ENCODE data around the gene ABCF2. TPM values are rescaled to one million over a fixed set of nuclear protein-coding genes. Genes with fewer than 3 reads are reported as not detected.
A peak's percentile ranks its signal among the peaks of the same experiment; 100 is the strongest.

Gene ABCF2
- polyA plus RNA-seq, 3 donors from 2014 or later, result 24.2 to 35.4 (median 31.7) TPM

DNA sequence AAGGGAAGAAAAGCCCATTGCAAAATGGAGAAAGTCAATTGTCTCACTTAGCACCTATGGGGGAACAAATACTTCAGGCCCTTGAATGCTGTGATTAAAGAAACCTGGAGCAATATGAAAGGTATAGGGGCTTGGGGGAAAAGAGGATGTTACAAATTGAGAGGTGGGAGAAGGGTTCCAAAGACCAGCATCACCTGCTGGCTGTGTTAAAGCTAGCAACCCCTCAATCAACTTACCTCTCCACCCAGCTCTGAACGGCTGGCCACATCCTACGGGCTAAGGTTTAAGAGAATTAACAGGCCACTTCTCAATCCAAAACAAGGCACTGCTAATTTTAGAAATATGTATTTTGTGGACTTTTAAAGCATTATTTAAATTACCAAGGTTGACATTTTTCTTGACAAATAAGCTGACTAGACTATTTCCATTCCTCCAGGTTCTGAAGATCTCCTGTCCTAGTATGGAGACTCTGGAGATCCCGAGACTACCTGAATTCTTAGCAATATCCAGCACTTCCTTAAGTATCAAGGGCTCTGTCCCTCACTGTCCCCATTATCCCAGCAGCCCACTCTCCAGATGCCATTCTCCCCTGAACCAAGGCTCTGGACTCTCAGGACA lies 15.7 kb downstream of the ABCF2 start:
- Mint-ChIP-seq H3K4me1 (peaks cover 21 to 24% of the 10 kb centered on the region in 2 donors), H3K36me3 (peaks cover 19 to 28% (median 20%) of the 10 kb centered on the region in 3 donors), H3K9me3 (no peaks in the 10 kb centered on the region), H3K27ac (peak overlapping the region in 1 of 6 donors; percentile 19), H3K27me3 (ENCODE audit: low read depth in 3 of 3) (peaks cover 0 to 3% (median 0%) of the 10 kb centered on the region in 3 donors), H3K4me3 (no peak overlapping the region)
- no peak for DNase-seq

DNA sequence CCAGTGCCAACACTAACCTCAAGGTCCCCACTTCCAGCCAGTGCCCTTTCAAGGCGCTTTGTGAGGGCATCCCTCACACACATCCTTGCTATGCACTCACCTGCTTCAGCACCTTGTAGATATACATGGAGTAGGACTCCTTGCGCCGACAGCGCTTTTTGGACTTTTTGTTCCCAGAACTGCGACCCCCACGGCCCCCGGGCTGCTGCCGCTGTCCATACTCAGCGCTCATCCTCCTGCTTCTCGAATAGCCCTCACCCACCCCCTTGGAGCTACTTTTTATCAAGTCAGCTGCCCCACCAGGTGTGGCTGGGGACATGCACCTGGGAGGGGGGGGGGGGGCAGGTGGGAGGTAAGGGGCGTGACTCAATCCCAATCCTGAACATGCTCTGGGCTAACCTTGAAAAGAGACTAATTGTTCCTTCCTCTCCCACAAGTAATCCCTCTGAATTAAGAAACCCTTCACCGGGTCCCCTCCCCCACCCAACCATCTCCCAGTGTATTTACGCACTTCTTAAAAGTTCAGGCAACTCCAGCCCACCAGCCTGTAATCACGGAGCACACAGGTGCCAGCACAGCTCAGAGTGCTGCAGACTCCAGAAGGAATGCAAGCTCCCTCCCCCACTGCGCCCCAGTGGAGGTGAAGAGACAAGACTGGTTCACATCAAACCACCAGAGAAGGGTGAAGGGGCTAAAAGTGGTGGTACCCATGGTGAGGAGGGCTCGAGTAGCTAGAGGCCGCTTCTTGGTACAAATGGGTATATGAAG lies 16.7 kb downstream of the ABCF2 start, which contains the start of gene H2BK1:
Gene H2BK1, minus strand, starts transcription at position 402 of the 768 bp plus-strand sequence. Its CDS starts 170 bp downstream, at position 232.
- no peak within 1 kb of the TSS for H3K4me3 Mint-ChIP-seq
- peaks cover 11 to 19% (median 14%) of the 10 kb centered on the region in 3 donors for H3K36me3 Mint-ChIP-seq
- H3K27ac Mint-ChIP-seq, result peak within 1 kb of the TSS in 1 of 6 donors; percentile 50
- H3K9me3 Mint-ChIP-seq, result no peaks in the 10 kb centered on the region
- no peak for DNase-seq
- peaks cover 23 to 29% of the 10 kb centered on the region in 2 donors for H3K4me1 Mint-ChIP-seq
- peaks cover 0 to 3% (median 0%) of the 10 kb centered on the region in 3 donors for H3K27me3 Mint-ChIP-seq (ENCODE audit: low read depth in 3 of 3)

DNA sequence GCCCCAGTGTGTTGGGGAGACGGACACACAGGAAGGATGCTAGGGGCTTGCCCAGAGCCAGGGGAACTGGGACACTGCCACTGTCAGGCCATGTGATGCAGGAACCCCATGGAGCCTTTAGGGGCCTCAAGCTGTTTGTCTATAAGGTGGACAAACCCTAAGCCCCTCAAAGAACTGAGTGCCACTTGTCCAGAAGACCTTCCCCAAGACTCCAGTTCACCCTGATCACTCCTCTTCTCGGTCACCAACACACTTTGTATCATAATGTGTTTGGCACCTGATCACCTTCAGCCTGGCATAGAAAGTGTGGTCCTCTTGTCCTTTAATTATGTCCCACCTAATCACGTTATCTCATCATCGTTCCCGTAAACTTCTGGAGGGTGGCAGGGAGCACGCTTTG lies 17.4 kb downstream of the ABCF2 start:
- Mint-ChIP-seq H3K4me1 (peaks cover 23 to 29% of the 10 kb centered on the region in 2 donors), H3K27me3 (ENCODE audit: low read depth in 3 of 3) (peaks cover 0 to 2% (median 0%) of the 10 kb centered on the region in 3 donors), H3K4me3 (no peak overlapping the region), H3K27ac (no peak overlapping the region), H3K9me3 (no peaks in the 10 kb centered on the region), H3K36me3 (peaks cover 7 to 12% (median 10%) of the 10 kb centered on the region in 3 donors)
- DNase-seq, result no peak

DNA sequence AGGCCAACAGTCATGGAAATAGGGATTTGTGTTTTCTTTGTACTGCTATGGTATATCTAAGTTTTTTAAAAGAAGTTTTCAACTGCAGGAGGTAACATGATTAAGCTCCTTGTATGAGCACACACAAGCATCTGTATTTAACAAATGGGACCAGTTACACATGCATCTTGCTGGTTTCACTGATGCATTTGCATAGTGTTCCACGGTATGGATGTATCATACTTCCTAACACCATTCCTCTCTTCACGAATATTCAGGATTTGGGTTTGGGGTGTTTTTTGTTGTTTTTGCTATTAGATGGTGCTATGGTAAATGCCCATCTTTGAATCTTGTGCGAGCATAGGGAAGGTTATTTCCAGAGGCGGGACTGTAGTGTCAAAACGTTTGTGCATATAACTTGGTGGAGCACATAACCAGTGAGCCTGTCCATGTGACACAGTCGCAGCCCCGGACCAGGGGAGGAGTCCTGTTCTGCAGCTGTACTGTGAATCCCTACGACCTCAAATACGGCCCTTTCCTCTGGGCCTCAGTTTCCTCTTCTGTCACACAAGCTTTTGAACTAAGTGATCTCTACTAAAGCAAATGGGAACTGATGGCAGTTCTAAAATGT lies 18.6 kb downstream of the ABCF2 start:
- no peak for DNase-seq
- Mint-ChIP-seq H3K4me3 (no peak overlapping the region), H3K27me3 (ENCODE audit: low read depth in 3 of 3) (peaks cover 0 to 5% (median 2%) of the 10 kb centered on the region in 3 donors), H3K9me3 (no peaks in the 10 kb centered on the region), H3K36me3 (peaks cover 3 to 6% (median 5%) of the 10 kb centered on the region in 3 donors), H3K4me1 (peaks cover 23 to 29% of the 10 kb centered on the region in 2 donors), H3K27ac (peak overlapping the region in 1 of 6 donors; percentile 41)

DNA sequence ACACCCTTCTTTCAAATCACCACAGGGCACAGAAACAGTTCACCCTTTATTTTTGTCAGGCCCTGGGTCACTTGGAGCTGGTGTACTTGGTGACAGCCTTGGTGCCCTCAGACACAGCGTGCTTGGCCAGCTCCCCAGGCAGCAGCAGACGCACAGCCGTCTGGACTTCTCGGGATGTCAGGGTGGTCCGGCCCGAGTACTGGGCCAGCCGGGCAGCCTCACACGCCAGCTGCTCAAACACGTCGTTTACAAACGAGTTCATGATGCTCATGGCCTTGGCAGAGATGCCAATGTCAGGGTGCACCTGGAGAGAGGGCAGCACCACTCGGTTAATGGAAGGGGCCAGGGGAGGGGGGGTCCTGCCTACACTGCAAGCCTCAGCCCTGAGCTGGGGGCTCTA lies 19.2 kb downstream of the ABCF2 start:
- peak overlapping the region in 4 of 6 donors; percentile 27 to 78 (median 67) for H3K27ac Mint-ChIP-seq
- H3K4me1 Mint-ChIP-seq, result peaks cover 23 to 29% of the 10 kb centered on the region in 2 donors

DNA sequence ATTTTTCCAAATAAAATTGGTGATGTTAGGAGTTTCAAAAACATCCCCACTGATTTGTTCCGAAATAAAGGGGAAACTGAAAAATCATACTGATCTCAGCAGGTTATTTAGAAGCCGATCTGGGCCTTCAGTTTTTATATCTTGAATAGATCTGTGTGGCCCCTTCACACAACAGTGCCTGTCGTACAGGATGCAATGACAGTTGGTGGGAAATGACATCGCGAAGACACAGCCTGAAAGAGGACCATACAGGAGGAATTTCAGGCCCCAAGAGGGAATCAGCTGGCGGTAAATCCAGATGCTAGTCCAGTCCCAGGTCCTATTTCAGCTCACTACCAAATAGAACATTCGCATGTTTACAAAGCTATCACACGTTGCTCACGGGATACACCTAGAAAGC lies 19.7 kb downstream of the ABCF2 start:
- Mint-ChIP-seq H3K27ac (peak overlapping the region in 4 of 6 donors; percentile 27 to 78 (median 67)), H3K27me3 (ENCODE audit: low read depth in 3 of 3) (peaks cover 0 to 4% (median 3%) of the 10 kb centered on the region in 3 donors), H3K36me3 (peaks cover 0 to 3% (median 0%) of the 10 kb centered on the region in 3 donors), H3K4me3 (peak overlapping the region; percentile 8 to 70 (median 56)), H3K4me1 (peaks cover 23 to 29% of the 10 kb centered on the region in 2 donors), H3K9me3 (no peaks in the 10 kb centered on the region)
- peak in 2 of 3 donors; percentile 18 to 19 for DNase-seq

More for the DNA sequence above, 19.2 kb downstream of the ABCF2 start:
- no peak for DNase-seq
- Mint-ChIP-seq H3K4me3 (peak overlapping the region in 2 of 5 donors; percentile 8 to 25), H3K36me3 (peaks cover 0 to 3% (median 0%) of the 10 kb centered on the region in 3 donors), H3K27me3 (ENCODE audit: low read depth in 3 of 3) (peaks cover 0 to 5% (median 2%) of the 10 kb centered on the region in 3 donors), H3K9me3 (no peaks in the 10 kb centered on the region)

DNA sequence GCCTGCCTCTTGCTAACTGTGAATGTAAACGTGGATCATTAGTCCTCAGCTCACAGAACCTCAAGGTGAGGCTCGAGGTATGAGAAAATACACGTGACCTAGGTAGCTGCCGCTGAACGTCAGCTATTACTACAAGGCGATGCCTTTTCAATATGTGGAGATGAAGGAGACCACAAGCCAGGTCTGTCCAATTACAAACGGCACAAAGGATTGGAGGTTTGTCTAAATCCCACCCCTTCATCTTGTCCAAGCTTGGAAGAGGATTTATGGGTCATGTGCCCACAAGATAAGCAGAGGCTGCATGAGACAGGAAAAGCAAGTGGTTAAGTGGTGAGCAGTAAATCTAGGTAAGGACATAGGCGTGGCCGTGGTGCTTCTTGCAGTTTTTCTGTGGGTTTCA lies 20.1 kb downstream of the ABCF2 start:
- peak; percentile 10 to 28 (median 22) for DNase-seq
- H3K4me3 Mint-ChIP-seq, result peak overlapping the region; percentile 8 to 70 (median 56)
- H3K4me1 Mint-ChIP-seq, result peaks cover 23 to 29% of the 10 kb centered on the region in 2 donors
- H3K27ac Mint-ChIP-seq, result peak overlapping the region in 5 of 6 donors; percentile 59 to 78 (median 69)
- no peaks in the 10 kb centered on the region for H3K9me3 Mint-ChIP-seq
- H3K36me3 Mint-ChIP-seq, result peaks cover 0 to 1% (median 0%) of the 10 kb centered on the region in 3 donors
- peaks cover 0 to 4% (median 3%) of the 10 kb centered on the region in 3 donors for H3K27me3 Mint-ChIP-seq (ENCODE audit: low read depth in 3 of 3)

DNA sequence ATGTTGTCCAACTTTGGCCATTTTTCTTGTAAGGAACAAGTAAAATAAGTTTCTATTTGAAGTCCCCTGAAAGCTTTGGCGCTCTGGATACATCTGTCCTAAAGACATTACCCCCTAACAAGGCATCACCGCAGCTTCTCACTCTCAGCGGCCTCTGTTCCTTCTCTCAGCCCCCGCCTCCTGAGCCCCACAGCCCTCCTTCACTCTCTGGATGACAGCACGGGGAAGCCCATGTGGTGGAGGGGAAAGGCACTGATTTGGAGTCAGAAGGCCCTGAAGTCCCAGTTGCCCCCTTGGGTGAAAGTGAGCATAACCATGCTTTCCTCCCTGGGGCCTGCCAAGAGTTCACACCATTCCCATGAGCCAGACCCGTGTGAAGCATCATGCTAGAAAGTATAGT lies 21.3 kb downstream of the ABCF2 start:
- Mint-ChIP-seq H3K4me3 (peak overlapping the region in 3 of 5 donors; percentile 8 to 18 (median 10)), H3K27me3 (ENCODE audit: low read depth in 3 of 3) (peaks cover 0 to 5% (median 4%) of the 10 kb centered on the region in 3 donors), H3K27ac (peak overlapping the region in 1 of 6 donors; percentile 80), H3K4me1 (peaks cover 23 to 29% of the 10 kb centered on the region in 2 donors), H3K9me3 (no peaks in the 10 kb centered on the region), H3K36me3 (no peaks in the 10 kb centered on the region)
- no peak for DNase-seq

DNA sequence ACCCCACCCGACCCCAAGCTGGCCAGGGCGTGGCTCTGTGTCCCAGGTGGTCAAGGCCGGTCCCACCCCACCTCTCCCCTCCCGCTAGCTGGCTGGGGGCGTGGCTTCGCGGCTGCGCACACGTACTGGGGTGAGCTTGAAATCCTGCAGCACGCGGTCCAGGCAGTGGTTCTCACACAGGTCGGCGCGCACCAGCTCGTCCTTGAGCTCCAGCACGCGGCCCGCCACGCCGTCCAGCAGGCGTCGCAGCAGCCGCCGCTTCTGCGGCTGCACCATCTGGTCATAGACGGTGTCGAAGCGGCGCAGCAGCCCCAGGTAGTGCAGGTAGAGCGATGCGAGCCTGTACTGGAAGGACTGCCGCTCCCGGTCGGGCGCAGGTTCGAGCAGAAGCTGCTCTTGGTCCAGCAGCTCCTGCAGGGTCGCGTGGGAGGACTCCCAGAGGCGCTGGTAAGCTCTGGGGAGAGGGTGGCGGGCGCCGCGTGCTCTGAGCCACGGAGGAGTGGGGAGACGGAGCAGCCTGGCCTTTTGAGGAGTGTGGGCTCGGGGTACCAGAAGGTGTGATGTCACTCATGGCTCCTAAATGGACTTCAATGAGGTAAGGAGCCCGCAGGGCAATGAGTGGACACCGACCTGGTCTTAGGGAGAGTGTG lies 22.5 kb downstream of the ABCF2 start:
- peak overlapping the region in 1 of 6 donors; percentile 31 for H3K27ac Mint-ChIP-seq
- no peaks in the 10 kb centered on the region for H3K9me3 Mint-ChIP-seq
- H3K4me3 Mint-ChIP-seq, result no peak overlapping the region
- H3K27me3 Mint-ChIP-seq (ENCODE audit: low read depth in 3 of 3), result peaks cover 0 to 5% (median 4%) of the 10 kb centered on the region in 3 donors
- H3K4me1 Mint-ChIP-seq, result peaks cover 23 to 29% of the 10 kb centered on the region in 2 donors
- DNase-seq, result no peak
- H3K36me3 Mint-ChIP-seq, result no peaks in the 10 kb centered on the region

DNA sequence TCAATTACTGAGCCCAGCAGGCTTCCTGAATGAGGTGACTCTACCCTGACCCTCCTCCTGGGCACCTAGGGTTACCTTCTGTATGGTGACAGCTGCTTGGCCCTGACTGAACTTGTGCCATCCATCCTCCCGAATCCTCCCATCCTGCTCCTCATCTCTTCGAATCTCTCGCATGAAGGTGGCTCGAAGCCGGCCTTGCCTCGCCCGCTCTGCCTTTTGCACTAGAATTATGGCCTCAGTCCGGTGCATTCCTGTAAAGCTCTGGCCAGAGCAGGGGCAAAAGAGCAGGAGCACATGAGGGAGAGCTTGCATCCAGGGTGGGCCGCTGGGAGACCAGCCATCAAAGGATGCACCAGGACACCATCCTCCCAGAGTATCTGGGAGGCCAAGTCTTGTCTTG lies 24.2 kb downstream of the ABCF2 start:
- Mint-ChIP-seq H3K9me3 (no peaks in the 10 kb centered on the region), H3K4me3 (no peak overlapping the region), H3K27ac (peak overlapping the region in 1 of 6 donors; percentile 49), H3K4me1 (peaks cover 18 to 20% of the 10 kb centered on the region in 2 donors), H3K27me3 (ENCODE audit: low read depth in 3 of 3) (peaks cover 0 to 5% (median 4%) of the 10 kb centered on the region in 3 donors), H3K36me3 (no peaks in the 10 kb centered on the region)
- DNase-seq, result no peak

DNA sequence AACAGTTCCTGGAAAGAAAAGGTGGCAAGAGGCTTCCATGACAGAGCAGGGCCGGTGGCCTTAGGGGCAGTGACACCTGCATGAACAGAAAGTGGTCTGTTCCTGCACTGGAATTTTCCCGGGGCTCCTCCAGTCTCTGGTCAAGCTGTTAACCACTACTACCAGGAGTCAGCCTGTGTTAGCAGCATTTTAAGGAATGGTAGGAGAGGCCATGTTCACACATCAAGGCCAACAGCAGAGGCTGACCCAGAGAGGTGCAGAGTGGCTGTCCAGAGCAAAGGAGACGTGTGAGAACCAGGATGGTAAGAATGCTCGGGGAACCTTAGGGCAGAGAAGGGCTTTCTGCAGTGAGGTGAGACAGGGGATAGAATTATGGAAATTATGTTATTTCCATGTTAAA lies 25.3 kb downstream of the ABCF2 start:
- peaks cover 7 to 10% of the 10 kb centered on the region in 2 donors for H3K4me1 Mint-ChIP-seq
- no peak for DNase-seq
- H3K27ac Mint-ChIP-seq, result no peak overlapping the region
- H3K36me3 Mint-ChIP-seq, result no peaks in the 10 kb centered on the region
- H3K4me3 Mint-ChIP-seq, result no peak overlapping the region
- H3K27me3 Mint-ChIP-seq (ENCODE audit: low read depth in 3 of 3), result peaks cover 0 to 5% (median 4%) of the 10 kb centered on the region in 3 donors
- H3K9me3 Mint-ChIP-seq, result no peaks in the 10 kb centered on the region

DNA sequence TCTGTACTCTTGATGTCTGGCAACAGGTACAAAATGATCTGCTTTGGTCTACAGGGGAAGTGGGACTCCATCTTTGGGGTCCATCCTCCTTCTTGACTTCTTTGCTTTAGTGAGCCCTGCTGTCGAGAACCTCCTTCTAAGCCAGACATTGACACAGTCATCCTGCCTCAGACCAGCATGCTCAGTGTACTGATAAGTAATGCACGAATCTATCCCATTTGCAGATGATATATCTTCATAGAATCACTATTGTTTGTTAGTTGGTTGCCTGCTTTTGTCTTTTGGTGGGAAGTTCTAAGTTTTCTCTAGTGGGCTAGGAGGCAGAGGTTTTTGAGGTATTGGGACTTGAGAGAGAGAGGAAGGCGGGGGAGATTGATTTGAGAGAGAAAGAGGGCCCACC lies 25.7 kb downstream of the ABCF2 start:
- Mint-ChIP-seq H3K4me1 (peaks cover 3 to 6% of the 10 kb centered on the region in 2 donors), H3K27ac (no peak overlapping the region), H3K36me3 (no peaks in the 10 kb centered on the region), H3K4me3 (no peak overlapping the region), H3K27me3 (ENCODE audit: low read depth in 3 of 3) (peaks cover 0 to 5% (median 4%) of the 10 kb centered on the region in 3 donors), H3K9me3 (no peaks in the 10 kb centered on the region)
- no peak for DNase-seq

Data from immature natural killer cell (primary cell).